Fibroblast of pulmonary artery (primary cell): ENCODE data around the gene FGF4.

Source experiments
- DNase-seq: peaks from one replicate; pipeline ENCODE4 v3.0.0-alpha.2; 2010; ENCODE audit warnings: low read depth
- H3K4me3 ChIP-seq: replicated peaks from 2 replicates; pipeline ENCODE4 v1.5.1; 2011; ENCODE audit warnings: low read depth, mild to moderate bottlenecking, control low read depth, low read length, moderate library complexity
- TF ChIP-seq, protein P1 (sequence below): IDR thresholded peaks from 2 replicates; pipeline ENCODE4 v1.5.1; 2011; ENCODE audit warnings: mild to moderate bottlenecking, control low read depth, low read length, inconsistent platforms; ENCODE audit errors: missing control alignments

Gene FGF4

GRCh38 chr11:69818603-69819441 lies 43.7 kb upstream of the FGF4 start, which contains the start of gene FGF3:
TSS of gene FGF3 (minus strand) at chr11:69819416. CDS start at chr11:69818933, 483 bp downstream.
- no peak within 1 kb of the TSS for H3K4me3 ChIP-seq
- TF ChIP-seq, protein P1, sequence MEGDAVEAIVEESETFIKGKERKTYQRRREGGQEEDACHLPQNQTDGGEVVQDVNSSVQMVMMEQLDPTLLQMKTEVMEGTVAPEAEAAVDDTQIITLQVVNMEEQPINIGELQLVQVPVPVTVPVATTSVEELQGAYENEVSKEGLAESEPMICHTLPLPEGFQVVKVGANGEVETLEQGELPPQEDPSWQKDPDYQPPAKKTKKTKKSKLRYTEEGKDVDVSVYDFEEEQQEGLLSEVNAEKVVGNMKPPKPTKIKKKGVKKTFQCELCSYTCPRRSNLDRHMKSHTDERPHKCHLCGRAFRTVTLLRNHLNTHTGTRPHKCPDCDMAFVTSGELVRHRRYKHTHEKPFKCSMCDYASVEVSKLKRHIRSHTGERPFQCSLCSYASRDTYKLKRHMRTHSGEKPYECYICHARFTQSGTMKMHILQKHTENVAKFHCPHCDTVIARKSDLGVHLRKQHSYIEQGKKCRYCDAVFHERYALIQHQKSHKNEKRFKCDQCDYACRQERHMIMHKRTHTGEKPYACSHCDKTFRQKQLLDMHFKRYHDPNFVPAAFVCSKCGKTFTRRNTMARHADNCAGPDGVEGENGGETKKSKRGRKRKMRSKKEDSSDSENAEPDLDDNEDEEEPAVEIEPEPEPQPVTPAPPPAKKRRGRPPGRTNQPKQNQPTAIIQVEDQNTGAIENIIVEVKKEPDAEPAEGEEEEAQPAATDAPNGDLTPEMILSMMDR, result no peak
- no peak for DNase-seq

DNA sequence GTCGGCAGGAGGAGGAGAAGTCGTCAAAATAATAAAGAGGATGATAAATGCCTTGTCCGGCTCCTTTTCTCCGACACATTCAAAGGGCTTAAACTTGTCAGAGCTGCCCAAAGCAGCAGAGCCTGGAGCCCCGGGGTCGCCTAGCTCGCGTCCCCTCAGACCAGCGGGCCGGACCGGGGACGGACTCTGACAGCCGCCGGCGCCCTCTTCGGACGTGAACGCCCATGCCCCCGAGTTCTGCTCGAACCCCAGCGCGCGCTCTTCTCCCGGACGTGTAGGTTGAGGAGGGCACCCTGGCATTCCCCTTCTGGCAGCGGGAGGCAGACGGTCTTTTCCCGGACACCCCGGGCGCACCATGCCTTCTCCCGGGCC lies 43.1 kb upstream of the FGF4 start:
- no peak overlapping the region for H3K4me3 ChIP-seq
- DNase-seq, result no peak
- TF ChIP-seq, protein P1, result no peak

- DNase-seq, result no peak
- no peak overlapping the region for H3K4me3 ChIP-seq
- TF ChIP-seq, protein P1, result no peak
Observed at GRCh38 chr11:69817265-69818230, 42.4 kb upstream of the FGF4 start.

- TF ChIP-seq, protein P1, result no peak
- no peak overlapping the region for H3K4me3 ChIP-seq
- DNase-seq, result no peak
Observed at GRCh38 chr11:69816671-69817070, 41.5 kb upstream of the FGF4 start.

- no peak for DNase-seq
- no peak overlapping the region for H3K4me3 ChIP-seq
- TF ChIP-seq, protein P1, result no peak
Observed at GRCh38 chr11:69815973-69816372, 40.8 kb upstream of the FGF4 start.

DNA sequence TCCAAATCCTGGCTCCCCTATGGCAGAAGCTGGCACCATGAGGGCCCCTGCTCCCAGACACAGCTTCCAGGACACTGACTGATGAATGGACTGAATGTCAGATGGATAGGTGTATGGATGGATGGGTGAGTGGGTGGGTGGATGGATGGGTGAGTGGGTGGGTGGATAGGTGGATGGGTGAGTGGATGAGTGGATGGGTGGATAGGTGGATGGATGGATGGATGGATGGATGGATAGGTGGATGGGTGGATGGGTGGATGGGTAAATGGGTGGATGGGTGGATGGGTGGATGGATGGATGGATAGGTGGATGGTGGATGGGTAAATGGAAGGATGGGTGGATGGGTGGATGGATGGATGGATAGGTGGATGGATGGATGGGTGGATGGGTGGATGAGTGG lies 39.8 kb upstream of the FGF4 start:
- no peak overlapping the region for H3K4me3 ChIP-seq
- TF ChIP-seq, protein P1, result no peak
- no peak for DNase-seq
